K562 (cell line): ENCODE results near the gene VNN1. TPM values are rescaled to one million over a fixed set of nuclear protein-coding genes. Genes with fewer than 3 reads are reported as not detected.

Experiments
- ATAC-seq: fragments of 200-7000 bp; cut with Tn5 transposase; 3 replicates; pipeline ENCODE4 v1.9.1; 2020; ENCODE audit warnings: moderate library complexity
- BruUV-seq: library from RNA; stranded (reverse); fragments of 400-500 nt; replicated peaks from 2 replicates; lab custom pipeline; 2021; lab: Mats Ljungman, UMichigan
- CTCF ChIA-PET: fragments of 300-600 bp; formaldehyde crosslinking; extraction: SDS; loops from one replicate; lab custom pipeline; 2021; ENCODE audit warnings: low intra/inter-chr PET ratio; lab: Yijun Ruan, JAX
- POLR2A ChIA-PET: fragments of 300-600, 350-650 bp; sonication (Branson Sonifier 250); formaldehyde crosslinking; extraction: SDS; loops from one replicate; lab custom pipeline; 2021; ENCODE audit warnings: antibody characterized with exemption, inconsistent platforms; lab: Yijun Ruan, JAX
- DNase-seq, 4 experiments: peaks; one replicate each; pipeline versions ENCODE4 v3.0.0 to v3.0.0-alpha.2; 2011 to 2018; ENCODE audit warnings: low spot score in 3 of 4, mixed read lengths in 3 of 4; ENCODE audit errors: extremely low read depth in 1 of 4
- FAIRE-seq: peaks from 2 replicates; lab custom pipeline; 2011; peaks lifted over from hg19 to GRCh38; lab: Jason Lieb, UNC
- H2AFZ ChIP-seq: 2 replicates; pipeline ENCODE4 v1.6.0; 2011; ENCODE audit warnings: low read depth, low read length, control low read depth, inconsistent platforms
- H3K27ac ChIP-seq: fragments of 200-600 bp; 3 replicates; pipeline ENCODE4 v1.8.0; 2011; ENCODE audit warnings: low read depth, mild to moderate bottlenecking, control low read depth, inconsistent platforms, low read length, moderate library complexity, mixed read lengths; ENCODE audit errors: extremely low read depth
- H3K27me3 ChIP-seq, 2 experiments: fragments of 300-600 bp in 1 of 2; 2 replicates in 1 of 2; 3 replicates in 1 of 2; pipeline versions ENCODE4 v1.6.0 to v1.8.0; 2011; ENCODE audit warnings: inconsistent platforms in 2 of 2, low read length in 2 of 2, mild to moderate bottlenecking in 1 of 2, mixed read lengths in 1 of 2, moderate library complexity in 1 of 2; ENCODE audit not compliant: control insufficient read depth in 2 of 2, insufficient read depth in 2 of 2
- H3K36me3 ChIP-seq: fragments of 300-600 bp; 3 replicates; pipeline ENCODE4 v1.8.0; 2011; ENCODE audit warnings: mild to moderate bottlenecking, low read length, inconsistent platforms; ENCODE audit not compliant: control insufficient read depth, insufficient read depth
- H3K4me1 ChIP-seq, 2 experiments: fragments of 200-600 bp in 1 of 2; replicated peaks in 1 of 2; 2 replicates in 1 of 2; 3 replicates in 1 of 2; pipeline versions ENCODE4 v1.5.1 to v1.8.0; 2011; ENCODE audit warnings: inconsistent platforms in 2 of 2, low read length in 2 of 2, mild to moderate bottlenecking in 1 of 2, mixed read lengths in 1 of 2, moderate library complexity in 1 of 2; ENCODE audit not compliant: control insufficient read depth in 2 of 2, insufficient read depth in 2 of 2
- H3K4me2 ChIP-seq: 2 replicates; pipeline ENCODE4 v1.6.1; 2011; ENCODE audit warnings: low read length, control low read depth, inconsistent platforms, mixed read lengths; ENCODE audit not compliant: insufficient read depth
- H3K4me3 ChIP-seq: fragments of 200-600 bp; sonication (generic), shearing (Covaris generic); 2 replicates; pipeline ENCODE4 v1.5.1; 2016; ENCODE audit warnings: control low read depth, inconsistent platforms
- H3K79me2 ChIP-seq: fragments of 200-600 bp; 3 replicates; pipeline ENCODE4 v1.8.0; 2011; ENCODE audit warnings: low read length, inconsistent platforms; ENCODE audit not compliant: control insufficient read depth, insufficient read depth
- H3K9ac ChIP-seq, 2 experiments: 2 replicates each; pipeline versions ENCODE4 v1.6.0 to v1.6.1; 2011; ENCODE audit warnings: low read depth in 2 of 2, low read length in 2 of 2, control low read depth in 1 of 2, inconsistent platforms in 1 of 2, mild to moderate bottlenecking in 1 of 2, mixed read lengths in 1 of 2; ENCODE audit not compliant: insufficient read depth in 1 of 2
- H3K9me1 ChIP-seq: one replicate; pipeline ENCODE4 v1.6.0; 2011; ENCODE audit warnings: inconsistent platforms, mild to moderate bottlenecking, low read length, moderate library complexity; ENCODE audit not compliant: control insufficient read depth, insufficient read depth
- H3K9me3 ChIP-seq: replicated peaks from 2 replicates; pipeline ENCODE4 v1.5.1; 2011; ENCODE audit warnings: low read depth, low read length, inconsistent platforms; ENCODE audit not compliant: control insufficient read depth, insufficient read depth
- H4K20me1 ChIP-seq: replicated peaks from 2 replicates; pipeline ENCODE4 v1.6.1; 2011; ENCODE audit warnings: low read length, inconsistent platforms, mixed read lengths; ENCODE audit not compliant: control insufficient read depth, insufficient read depth
- ARID2 ChIP-seq: fragments of 450-650 bp; IDR thresholded peaks from 2 replicates; pipeline ENCODE4 v1.6.1; 2017; ENCODE audit warnings: antibody characterized with exemption, mild to moderate bottlenecking
- ATF1 ChIP-seq, 2 experiments: fragments of 450-650 bp in 1 of 2; IDR thresholded peaks; 2 replicates each; pipeline ENCODE4 v1.6.1; 2016; ENCODE audit warnings: missing compliant biosample characterization in 1 of 2, missing genetic modification characterization in 1 of 2
- KDM1A ChIP-seq, 2 experiments: fragments of 450-650 bp; IDR thresholded peaks; 2 replicates each; pipeline ENCODE4 v1.6.1; 2016; ENCODE audit warnings: mild to moderate bottlenecking in 2 of 2
- MBD2 ChIP-seq: sonication (generic); IDR thresholded peaks from 2 replicates; pipeline ENCODE4 v1.6.1; 2016; ENCODE audit warnings: low read depth, borderline replicate concordance
- MTA2 ChIP-seq: fragments of 450-650 bp; IDR thresholded peaks from 2 replicates; pipeline ENCODE4 v1.6.1; 2016; ENCODE audit warnings: low read depth
- POLR2AphosphoS2 ChIP-seq: IDR thresholded peaks from 2 replicates; pipeline ENCODE4 v1.6.1; 2012; ENCODE audit warnings: low read length, improper control_type of control experiment
- SMAD3 ChIP-seq: fragments of 450-650 bp; formaldehyde crosslinking; conservative IDR thresholded peaks from 2 replicates; pipeline ENCODE4 v1.4.0; 2020; ENCODE audit warnings: mild to moderate bottlenecking
- XRCC5 ChIP-seq: fragments of 200-400 bp; formaldehyde crosslinking; IDR thresholded peaks from 2 replicates; pipeline ENCODE4 v1.6.1; 2017; ENCODE audit warnings: low read depth, mild to moderate bottlenecking, low read length
- ZKSCAN8 ChIP-seq: fragments of 200-800 bp; sonication (Bioruptor generic); IDR thresholded peaks from 2 replicates; pipeline ENCODE4 v1.6.1; 2016; ENCODE audit warnings: missing genetic modification characterization, missing compliant biosample characterization
- ZNF507 ChIP-seq: conservative IDR thresholded peaks from 2 replicates; pipeline ENCODE4 v1.6.1; 2017; ENCODE audit warnings: missing genetic modification characterization, missing compliant biosample characterization
- WGBS: fragments of 100-300 bp; shearing (Covaris generic); methylation state at CpG from one replicate; pipeline ENCODE4 v1.1.6; 2016; ENCODE audit warnings: low coverage, mixed read lengths; ENCODE audit not compliant: insufficient coverage; ENCODE audit errors: missing lambda C conversion rate; 5-methylcytosine and 5-hydroxymethylcytosine counted together
- in situ Hi-C: fragments of 300-500 bp; cut with MboI; formaldehyde crosslinking; loops from 4 replicates; pipeline ENCODE4 v1.15.0; 2018; ENCODE audit warnings: inconsistent platforms, mixed read lengths
- intact Hi-C: fragments of 100-400 bp; cut with micrococcal nuclease; formaldehyde crosslinking; loops from 2 replicates; pipeline ENCODE4 v1.14.2; 2022
- polyA plus RNA-seq, 8 experiments: library from polyadenylated mRNA; depleted of rRNA in 4 of 8; stranded (reverse) in 5 of 8; unstranded in 3 of 8; fragments of >200 nt; fragmentation: Nextera tagmentation in 2 of 8; fragmentation: Illumina TruSeq in 1 of 8; extraction: Ambion mirVana in 2 of 8; extraction: Trizol in 1 of 8; gene quantifications; 2 replicates each; pipeline versions ENCODE4 v1.2.1 to v1.2.3, GENCODE V29; 2011 to 2014; ENCODE audit warnings: inconsistent platforms in 1 of 8, missing spikeins in 1 of 8
- total RNA-seq, 7 experiments: library from RNA; depleted of rRNA in 6 of 7; stranded (reverse); fragments of >200 nt in 6 of 7; fragmentation: Illumina TruSeq in 2 of 7; extraction: Trizol in 2 of 7; gene quantifications; 2 replicates each; pipeline versions ENCODE4 v1.2.1 to v1.2.3, GENCODE V29; 2011 to 2021; ENCODE audit warnings: low replicate concordance in 1 of 7
- TF ChIP-seq, protein P1 (sequence below), 2 experiments: fragments of 450-650 bp in 1 of 2; sonication (generic) in 1 of 2; formaldehyde crosslinking; conservative IDR thresholded peaks; 2 replicates each; pipeline versions ENCODE4 v1.4.0 to v1.8.1; 2020 to 2022; ENCODE audit warnings: mild to moderate bottlenecking in 1 of 2, missing genetic modification reagents in 1 of 2
- TF ChIP-seq, protein P2 (sequence below): fragments of 250-450 bp; sonication (Bioruptor Pico); IDR thresholded peaks from 2 replicates; pipeline ENCODE4 v1.6.1; 2021; ENCODE audit warnings: mild to moderate bottlenecking
- TF ChIP-seq, protein P3 (sequence below): fragments of 450-650 bp; conservative IDR thresholded peaks from 2 replicates; pipeline ENCODE4 v1.6.1; 2016; ENCODE audit warnings: missing genetic modification characterization, low read depth, mild to moderate bottlenecking, missing compliant biosample characterization, moderate library complexity

Gene VNN1
- total and polyA plus RNA-seq, 9 of the 15 experiments (the other 6 are each of a cell fraction or from before 2014, with no cell fraction given), result not detected

DNA sequence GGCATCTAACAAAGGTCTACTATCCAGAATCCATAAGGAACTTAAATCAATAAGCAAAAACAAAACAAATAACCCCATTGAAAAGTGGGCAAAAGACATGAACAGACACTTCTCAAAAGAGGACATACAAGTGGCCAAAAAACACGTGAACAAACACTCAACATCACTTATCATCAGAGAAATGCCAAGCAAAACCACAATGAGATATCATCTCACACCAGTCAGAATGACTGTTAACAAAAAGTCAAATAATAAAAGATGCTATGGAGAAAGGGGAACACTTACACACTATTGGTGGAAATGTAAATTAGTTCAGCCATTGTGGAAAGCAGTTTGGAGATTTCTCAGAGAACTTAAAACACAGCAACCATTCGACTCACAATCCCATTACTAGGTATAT is 19.4 kb upstream of the VNN1 start:
- Histone ChIP-seq H3K79me2 (no peaks in the 10 kb centered on the region), H3K4me1 (no peaks in the 10 kb centered on the region), H3K4me3 (no peak overlapping the region), H3K27me3 (no peaks in the 10 kb centered on the region; a peak in 1 of 5 replicates), H3K9me1 (no peaks in the 10 kb centered on the region), H3K9ac (no peak overlapping the region), H3K36me3 (no peaks in the 10 kb centered on the region), H4K20me1 (no peaks in the 10 kb centered on the region), H3K9me3 (no peaks in the 10 kb centered on the region), H3K27ac (no peak overlapping the region), H2AFZ (no peak overlapping the region), H3K4me2 (no peak overlapping the region)
- BruUV-seq, result no TSS peak
- CTCF ChIA-PET, result no interaction called here
- intact Hi-C loops (no loop called here), in situ Hi-C loops (no loop called here)
- no peak for DNase-seq
- WGBS, result 0% methylated on average over 2 of the region's 2 CpGs
- POLR2A ChIA-PET, result no interaction called here
- TF ChIP-seq XRCC5, result no peak
- no peak for TF ChIP-seq ARID2
- no peak for TF ChIP-seq ZNF507 (tag)
- TF ChIP-seq, protein P1, sequence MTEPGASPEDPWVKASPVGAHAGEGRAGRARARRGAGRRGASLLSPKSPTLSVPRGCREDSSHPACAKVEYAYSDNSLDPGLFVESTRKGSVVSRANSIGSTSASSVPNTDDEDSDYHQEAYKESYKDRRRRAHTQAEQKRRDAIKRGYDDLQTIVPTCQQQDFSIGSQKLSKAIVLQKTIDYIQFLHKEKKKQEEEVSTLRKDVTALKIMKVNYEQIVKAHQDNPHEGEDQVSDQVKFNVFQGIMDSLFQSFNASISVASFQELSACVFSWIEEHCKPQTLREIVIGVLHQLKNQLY (CRISPR knock-in tag; conservative IDR thresholded peaks at IDR 0.05), result no peak
- TF ChIP-seq MBD2, result no peak
- no peak for TF ChIP-seq SMAD3 (CRISPR knock-in tag)
- TF ChIP-seq KDM1A (IDR thresholded peaks at IDR 0.05), result no peak
- TF ChIP-seq ZKSCAN8 (CRISPR knock-in tag), result no peak
- TF ChIP-seq ATF1 (CRISPR knock-in tag; IDR thresholded peaks at IDR 0.05), result no peak
- no peak for TF ChIP-seq ATF1 (tag; IDR thresholded peaks at IDR 0.05)
- no peak for TF ChIP-seq POLR2AphosphoS2
- TF ChIP-seq, protein P2, sequence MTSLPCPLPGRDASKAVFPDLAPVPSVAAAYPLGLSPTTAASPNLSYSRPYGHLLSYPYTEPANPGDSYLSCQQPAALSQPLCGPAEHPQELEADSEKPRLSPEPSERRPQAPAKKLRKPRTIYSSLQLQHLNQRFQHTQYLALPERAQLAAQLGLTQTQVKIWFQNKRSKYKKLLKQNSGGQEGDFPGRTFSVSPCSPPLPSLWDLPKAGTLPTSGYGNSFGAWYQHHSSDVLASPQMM, result no peak
- TF ChIP-seq, protein P3, sequence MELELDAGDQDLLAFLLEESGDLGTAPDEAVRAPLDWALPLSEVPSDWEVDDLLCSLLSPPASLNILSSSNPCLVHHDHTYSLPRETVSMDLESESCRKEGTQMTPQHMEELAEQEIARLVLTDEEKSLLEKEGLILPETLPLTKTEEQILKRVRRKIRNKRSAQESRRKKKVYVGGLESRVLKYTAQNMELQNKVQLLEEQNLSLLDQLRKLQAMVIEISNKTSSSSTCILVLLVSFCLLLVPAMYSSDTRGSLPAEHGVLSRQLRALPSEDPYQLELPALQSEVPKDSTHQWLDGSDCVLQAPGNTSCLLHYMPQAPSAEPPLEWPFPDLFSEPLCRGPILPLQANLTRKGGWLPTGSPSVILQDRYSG (tag), result no peak
- no peak for TF ChIP-seq MTA2
- ATAC-seq, result no peak
- no peak for FAIRE-seq
